HepG2 (cell line): ENCODE data around the gene MRPS35. TPM values are rescaled to one million over a fixed set of nuclear protein-coding genes. Genes with fewer than 3 reads are reported as not detected.

Experiments used
- ARID2 ChIP-seq: sonication (generic); formaldehyde crosslinking; IDR thresholded peaks from 2 replicates; pipeline ENCODE4 v1.8.1; 2022; ENCODE audit warnings: mild to moderate bottlenecking, missing genetic modification reagents, borderline replicate concordance
- ARNTL ChIP-seq: sonication (generic); formaldehyde crosslinking; IDR thresholded peaks from 2 replicates; pipeline ENCODE4 v1.4.0; 2020; ENCODE audit warnings: mild to moderate bottlenecking, missing genetic modification reagents
- BRD4 ChIP-seq: sonication (generic); formaldehyde crosslinking; IDR thresholded peaks from 2 replicates; pipeline ENCODE4 v1.4.0; 2020; ENCODE audit warnings: missing genetic modification reagents
- HOXA7 ChIP-seq: sonication (generic); formaldehyde crosslinking; IDR thresholded peaks from 2 replicates; pipeline ENCODE4 v1.8.1; 2022; ENCODE audit warnings: mild to moderate bottlenecking, missing genetic modification reagents, moderate library complexity
- RNF2 ChIP-seq: fragments of 450-650 bp; conservative IDR thresholded peaks from 2 replicates; pipeline ENCODE4 v1.6.1; 2016; ENCODE audit warnings: low read depth
- SIN3B ChIP-seq: fragments of 150-350 bp; IDR thresholded peaks from 2 replicates; pipeline ENCODE4 v1.6.1; 2014; ENCODE audit warnings: low read length
- SMAD1 ChIP-seq: sonication (generic); formaldehyde crosslinking; IDR thresholded peaks from 2 replicates; pipeline ENCODE4 v1.4.0; 2020; ENCODE audit warnings: missing genetic modification reagents, low read depth, mild to moderate bottlenecking, borderline replicate concordance
- TFE3 ChIP-seq: IDR thresholded peaks from 2 replicates; pipeline ENCODE4 v1.6.1; 2016
- THAP7 ChIP-seq: sonication (generic); formaldehyde crosslinking; IDR thresholded peaks from 2 replicates; pipeline ENCODE4 v1.8.1; 2023; ENCODE audit warnings: mild to moderate bottlenecking, missing genetic modification reagents
- ZBTB3 ChIP-seq: sonication (generic); formaldehyde crosslinking; IDR thresholded peaks from 2 replicates; pipeline ENCODE4 v1.4.0; 2020; ENCODE audit warnings: low read depth, mild to moderate bottlenecking, moderate library complexity, missing genetic modification reagents, borderline replicate concordance
- ZNF253 ChIP-seq: sonication (generic); formaldehyde crosslinking; IDR thresholded peaks from 2 replicates; pipeline ENCODE4 v1.8.0; 2022; ENCODE audit warnings: mild to moderate bottlenecking, missing genetic modification reagents, borderline replicate concordance
- ZNF354B ChIP-seq: sonication (generic); formaldehyde crosslinking; IDR thresholded peaks from 2 replicates; pipeline ENCODE4 v1.8.0; 2022; ENCODE audit warnings: mild to moderate bottlenecking, missing genetic modification reagents
- ZNF530 ChIP-seq: sonication (generic); formaldehyde crosslinking; IDR thresholded peaks from 2 replicates; pipeline ENCODE4 v1.5.0; 2020; ENCODE audit warnings: low read depth, mild to moderate bottlenecking, missing genetic modification reagents
- ZNF552 ChIP-seq: sonication (generic); formaldehyde crosslinking; IDR thresholded peaks from 2 replicates; pipeline ENCODE4 v1.9.0; 2022; ENCODE audit warnings: missing genetic modification reagents, mild to moderate bottlenecking, borderline replicate concordance
- ZNF576 ChIP-seq: sonication (generic); formaldehyde crosslinking; IDR thresholded peaks from 2 replicates; pipeline ENCODE4 v1.4.0; 2020; ENCODE audit warnings: mild to moderate bottlenecking, missing genetic modification reagents
- ZNF589 ChIP-seq: sonication (generic); formaldehyde crosslinking; conservative IDR thresholded peaks from 2 replicates; pipeline ENCODE4 v1.8.0; 2022; ENCODE audit warnings: mild to moderate bottlenecking, moderate library complexity, missing genetic modification reagents
- ZNF75D ChIP-seq: sonication (generic); formaldehyde crosslinking; IDR thresholded peaks from 2 replicates; pipeline ENCODE4 v1.8.1; 2023; ENCODE audit warnings: missing genetic modification reagents, mild to moderate bottlenecking, borderline replicate concordance
- ZNF768 ChIP-seq: sonication (generic); formaldehyde crosslinking; IDR thresholded peaks from 2 replicates; pipeline ENCODE4 v1.4.0; 2020; ENCODE audit warnings: missing genetic modification reagents
- ZNF775 ChIP-seq: sonication (generic); formaldehyde crosslinking; IDR thresholded peaks from 2 replicates; pipeline ENCODE4 v1.4.0; 2020; ENCODE audit warnings: missing genetic modification reagents, mild to moderate bottlenecking, moderate library complexity, borderline replicate concordance
- ZNF816 ChIP-seq: sonication (generic); formaldehyde crosslinking; IDR thresholded peaks from 2 replicates; pipeline ENCODE4 v1.8.0; 2022; ENCODE audit warnings: missing genetic modification reagents, mild to moderate bottlenecking, borderline replicate concordance
- polyA plus RNA-seq, 8 experiments: library from polyadenylated mRNA; depleted of rRNA in 3 of 8; stranded (reverse) in 7 of 8; unstranded in 1 of 8; fragments of >200 nt; fragmentation: Illumina TruSeq in 4 of 8; extraction: Trizol in 4 of 8; gene quantifications; 2 replicates each; pipeline versions ENCODE4 v1.2.1 to v1.2.3, GENCODE V29; 2011 to 2016; ENCODE audit warnings: low read depth in 4 of 8, missing spikeins in 1 of 8, mixed read lengths in 1 of 8; ENCODE audit not compliant: insufficient read depth in 1 of 8
- total RNA-seq, 5 experiments: library from RNA; depleted of rRNA; stranded (reverse); fragments of >200 nt; fragmentation: Illumina TruSeq; extraction: Trizol; gene quantifications; 2 replicates each; pipeline ENCODE4 v1.2.3, GENCODE V29; 2016; ENCODE audit warnings: low read depth in 1 of 5
- TF ChIP-seq, protein P1 (sequence below), 2 experiments: sonication (generic) in 1 of 2; formaldehyde crosslinking in 1 of 2; IDR thresholded peaks; 2 replicates each; pipeline versions ENCODE4 v1.5.1 to v1.6.1; 2011 to 2020; ENCODE audit warnings: borderline replicate concordance in 1 of 2, low read depth in 1 of 2, low read length in 1 of 2, mild to moderate bottlenecking in 1 of 2, missing genetic modification reagents in 1 of 2, moderate library complexity in 1 of 2

The MRPS35 gene
- total and polyA plus RNA-seq, 2 of the 13 experiments (the other 11 are each of a cell fraction or from before 2014, with no cell fraction given): 63.4 to 104 TPM

DNA sequence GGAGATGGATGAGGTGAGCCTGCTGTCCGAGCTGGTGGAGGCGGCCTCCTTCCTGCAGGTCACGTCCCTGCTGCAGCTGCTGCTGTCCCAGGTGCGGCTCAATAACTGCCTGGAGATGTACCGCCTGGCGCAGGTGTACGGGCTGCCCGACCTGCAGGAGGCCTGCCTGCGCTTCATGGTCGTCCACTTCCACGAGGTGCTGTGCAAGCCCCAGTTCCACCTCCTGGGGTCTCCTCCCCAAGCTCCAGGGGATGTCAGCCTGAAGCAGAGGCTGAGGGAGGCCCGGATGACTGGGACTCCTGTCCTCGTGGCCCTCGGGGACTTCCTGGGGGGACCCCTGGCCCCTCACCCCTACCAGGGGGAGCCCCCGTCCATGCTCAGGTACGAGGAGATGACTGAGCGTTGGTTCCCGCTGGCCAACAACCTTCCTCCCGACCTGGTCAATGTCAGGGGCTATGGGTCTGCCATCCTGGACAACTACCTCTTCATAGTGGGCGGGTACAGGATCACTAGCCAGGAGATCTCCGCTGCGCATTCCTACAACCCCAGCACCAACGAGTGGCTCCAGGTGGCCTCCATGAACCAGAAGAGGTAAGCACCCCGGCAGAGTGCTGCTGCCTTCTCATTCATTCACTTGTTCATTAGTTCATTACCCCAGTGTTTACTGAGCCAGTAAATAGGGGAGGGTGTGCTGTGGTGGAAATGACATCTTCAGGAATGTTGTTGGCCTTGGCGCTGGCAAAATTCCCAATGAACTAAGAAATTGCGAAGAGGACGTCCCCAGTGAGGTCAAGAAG is 70.2 kb downstream of the MRPS35 start (continued):
- TF ChIP-seq ZNF552 (CRISPR knock-in tag) (no peak), ARNTL (CRISPR knock-in tag) (peak; percentile 44; the same call in 1 of the 2 replicates), THAP7 (CRISPR knock-in tag) (peak; percentile 77; the same call in 1 of the 2 replicates), ZNF253 (CRISPR knock-in tag) (no peak), BRD4 (CRISPR knock-in tag) (peak; percentile 6; the same call in 1 of the 2 replicates), ZBTB3 (CRISPR knock-in tag) (0 out of 2 replicates have a peak, but pooled peaks have one; percentile 41), ZNF768 (CRISPR knock-in tag) (peak; percentile 26; the same call in 1 of the 2 replicates), ARID2 (CRISPR knock-in tag) (no peak), ZNF576 (no peak), ZNF816 (no peak), HOXA7 (CRISPR knock-in tag) (no peak), ZNF775 (no peak), TFE3 (CRISPR knock-in tag) (no peak), SMAD1 (0 out of 2 replicates have a peak, but pooled peaks have one; percentile 32), ZNF589 (CRISPR knock-in tag) (0 out of 2 replicates have a peak, but pooled peaks have one; percentile 21), ZNF75D (no peak; the same call in 1 of the 2 replicates), SIN3B (no peak), ZNF530 (no peak), ZNF354B (CRISPR knock-in tag) (no peak), RNF2 (no peak)
- TF ChIP-seq, protein P1, sequence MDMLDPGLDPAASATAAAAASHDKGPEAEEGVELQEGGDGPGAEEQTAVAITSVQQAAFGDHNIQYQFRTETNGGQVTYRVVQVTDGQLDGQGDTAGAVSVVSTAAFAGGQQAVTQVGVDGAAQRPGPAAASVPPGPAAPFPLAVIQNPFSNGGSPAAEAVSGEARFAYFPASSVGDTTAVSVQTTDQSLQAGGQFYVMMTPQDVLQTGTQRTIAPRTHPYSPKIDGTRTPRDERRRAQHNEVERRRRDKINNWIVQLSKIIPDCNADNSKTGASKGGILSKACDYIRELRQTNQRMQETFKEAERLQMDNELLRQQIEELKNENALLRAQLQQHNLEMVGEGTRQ (IDR thresholded peaks at IDR 0.05; ENCODE audit: low read depth, low read length): no peak
- TF ChIP-seq, protein P1 (CRISPR knock-in tag; IDR thresholded peaks at IDR 0.05; ENCODE audit: borderline replicate concordance): no peak
